ENCODE data around the gene GRAMD1B. TPM values are rescaled to one million over a fixed set of nuclear protein-coding genes. Genes with fewer than 3 reads are reported as not detected.

The GRAMD1B gene
- total and polyA plus RNA-seq, 5 donors from 2014 or later = 1.7 to 10.8 (median 5.3) TPM

GRCh38 chr11:123630126-123630608 is 200.1 kb downstream of the GRAMD1B start:
- Mint-ChIP-seq H3K27ac (no peak overlapping the region), H3K4me3 (no peak overlapping the region), H3K36me3 (no peaks in the 10 kb centered on the region), H3K27me3 (peaks cover 5% of the 10 kb centered on the region), H3K9me3 (peaks cover 0 to 3% (median 0%) of the 10 kb centered on the region in 7 donors), H3K4me1 (peaks cover 0 to 4% (median 0%) of the 10 kb centered on the region in 4 donors)
- no peaks in the 10 kb centered on the region for H3K36me3 ChIP-seq (ENCODE audit: control insufficient read depth, insufficient read depth, low read length)
- no peak overlapping the region for H3K27ac ChIP-seq (ENCODE audit: insufficient read depth, low read length, poor library complexity, severe bottlenecking)
- H3K9me3 ChIP-seq (ENCODE audit: control insufficient read depth in 2 of 2, low read length in 2 of 2) = no peaks in the 10 kb centered on the region
- ATAC-seq (ENCODE audit: low read depth in 2 of 2) (no peak), DNase-seq (no peak)
- no peaks in the 10 kb centered on the region for H3K4me1 ChIP-seq (ENCODE audit: control insufficient read depth, insufficient read depth, low read length, poor library complexity, severe bottlenecking)
- H3K4me3 ChIP-seq (ENCODE audit: low read depth, low read length) = no peak overlapping the region
- no peaks in the 10 kb centered on the region for H3K27me3 ChIP-seq (ENCODE audit: control insufficient read depth, insufficient read depth, low read length)

- H3K9me3 ChIP-seq (ENCODE audit: control insufficient read depth in 2 of 2, low read length in 2 of 2) = no peaks in the 10 kb centered on the region
- DNase-seq (no peak), ATAC-seq (ENCODE audit: low read depth in 2 of 2) (no peak)
- Mint-ChIP-seq H3K27me3 (peaks cover 32% of the 10 kb centered on the region), H3K4me1 (peaks cover 0 to 3% (median 0%) of the 10 kb centered on the region in 4 donors), H3K27ac (no peak overlapping the region), H3K36me3 (no peaks in the 10 kb centered on the region), H3K4me3 (no peak overlapping the region), H3K9me3 (no peaks in the 10 kb centered on the region)
- H3K27me3 ChIP-seq (ENCODE audit: control insufficient read depth, insufficient read depth, low read length) = no peaks in the 10 kb centered on the region
- no peak overlapping the region for H3K4me3 ChIP-seq (ENCODE audit: low read depth, low read length)
- H3K36me3 ChIP-seq (ENCODE audit: control insufficient read depth, insufficient read depth, low read length) = no peaks in the 10 kb centered on the region
- no peak overlapping the region for H3K27ac ChIP-seq (ENCODE audit: insufficient read depth, low read length, poor library complexity, severe bottlenecking)
- H3K4me1 ChIP-seq (ENCODE audit: control insufficient read depth, insufficient read depth, low read length, poor library complexity, severe bottlenecking) = no peaks in the 10 kb centered on the region
Measured at GRCh38 chr11:123640029-123640428, 210.0 kb downstream of the GRAMD1B start.

DNA sequence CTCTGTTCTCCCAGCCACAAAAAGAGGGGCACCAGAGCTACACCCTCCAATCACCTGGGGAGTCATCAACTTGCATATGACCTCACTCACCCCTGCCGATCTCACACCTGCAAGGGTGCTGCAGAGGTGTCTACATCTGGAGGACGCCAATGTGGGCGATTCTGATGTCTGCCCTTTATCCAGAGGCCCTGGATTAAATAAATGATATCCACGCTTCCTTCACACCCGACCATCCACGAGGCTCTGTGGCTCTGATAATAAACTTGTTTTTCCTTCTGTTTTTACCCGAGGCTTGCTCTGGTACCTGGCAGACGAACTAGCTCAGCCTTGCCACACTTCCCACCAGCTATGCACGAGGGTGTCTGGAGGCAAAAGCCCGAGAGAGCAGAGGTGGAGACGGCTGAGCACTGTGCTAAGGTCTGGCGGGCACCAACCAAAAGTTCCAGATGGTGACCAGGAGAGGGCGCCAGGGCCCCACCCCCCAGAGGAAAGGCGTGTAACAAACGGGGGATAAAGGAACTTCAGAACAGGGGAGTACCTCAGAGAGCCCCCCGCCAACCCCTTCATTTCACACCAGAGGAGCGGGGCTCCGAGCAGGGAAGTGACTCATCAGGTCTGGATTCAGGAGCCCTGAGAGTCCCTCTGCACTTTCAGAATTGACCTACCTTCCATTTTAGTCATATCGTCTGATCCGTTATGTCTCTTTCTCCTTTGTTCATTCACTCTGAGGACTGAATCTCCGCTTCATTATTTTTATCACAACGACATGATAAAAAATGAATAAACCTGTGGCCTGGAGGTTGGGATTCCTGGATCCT is 210.8 kb downstream of the GRAMD1B start:
- peaks cover 31% of the 10 kb centered on the region for H3K27me3 Mint-ChIP-seq
- Histone ChIP-seq H3K27me3 (ENCODE audit: control insufficient read depth, insufficient read depth, low read length) (no peaks in the 10 kb centered on the region), H3K4me1 (ENCODE audit: control insufficient read depth, insufficient read depth, low read length, poor library complexity, severe bottlenecking) (no peaks in the 10 kb centered on the region), H3K36me3 (ENCODE audit: control insufficient read depth, insufficient read depth, low read length) (no peaks in the 10 kb centered on the region), H3K4me3 (ENCODE audit: low read depth, low read length) (no peak overlapping the region), H3K27ac (ENCODE audit: insufficient read depth, low read length, poor library complexity, severe bottlenecking) (no peak overlapping the region), H3K9me3 (ENCODE audit: control insufficient read depth in 2 of 2, low read length in 2 of 2) (no peaks in the 10 kb centered on the region)
- DNase-seq (peak; percentile 6 to 50 (median 44)), ATAC-seq (ENCODE audit: low read depth in 2 of 2) (peak; percentile 48 to 60)
- H3K27ac Mint-ChIP-seq = peak overlapping the region in 1 of 3 donors; percentile 6
- H3K36me3 Mint-ChIP-seq = no peaks in the 10 kb centered on the region
- H3K9me3 Mint-ChIP-seq = no peaks in the 10 kb centered on the region
- H3K4me3 Mint-ChIP-seq = no peak overlapping the region
- H3K4me1 Mint-ChIP-seq = peaks cover 0 to 3% (median 0%) of the 10 kb centered on the region in 4 donors

DNA sequence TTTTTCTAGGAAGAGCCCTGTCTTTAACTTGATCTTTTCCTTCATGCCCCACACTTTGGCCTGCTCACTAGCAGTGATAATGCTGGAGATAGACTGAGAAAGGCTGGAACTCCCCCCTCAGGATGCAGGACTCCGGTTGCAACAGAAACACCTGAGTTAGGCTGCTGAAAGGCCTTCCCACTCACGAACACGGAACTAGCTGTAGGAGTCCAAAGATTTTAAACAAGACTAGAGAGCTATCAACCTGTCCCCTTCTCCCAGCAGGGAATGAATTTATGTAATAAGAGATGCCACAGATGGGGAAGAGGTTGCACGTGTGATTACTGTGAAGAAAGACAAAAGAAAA is 211.4 kb downstream of the GRAMD1B start:
- Histone ChIP-seq H3K4me1 (ENCODE audit: control insufficient read depth, insufficient read depth, low read length, poor library complexity, severe bottlenecking) (no peaks in the 10 kb centered on the region), H3K36me3 (ENCODE audit: control insufficient read depth, insufficient read depth, low read length) (no peaks in the 10 kb centered on the region), H3K27me3 (ENCODE audit: control insufficient read depth, insufficient read depth, low read length) (no peaks in the 10 kb centered on the region), H3K4me3 (ENCODE audit: low read depth, low read length) (no peak overlapping the region), H3K9me3 (ENCODE audit: control insufficient read depth in 2 of 2, low read length in 2 of 2) (no peaks in the 10 kb centered on the region), H3K27ac (ENCODE audit: insufficient read depth, low read length, poor library complexity, severe bottlenecking) (no peak overlapping the region)
- no peak for ATAC-seq (ENCODE audit: low read depth in 2 of 2)
- Mint-ChIP-seq H3K27ac (peak overlapping the region in 2 of 3 donors; percentile 6 to 54), H3K27me3 (peaks cover 31% of the 10 kb centered on the region), H3K4me3 (no peak overlapping the region), H3K9me3 (no peaks in the 10 kb centered on the region), H3K4me1 (peaks cover 0 to 3% (median 0%) of the 10 kb centered on the region in 4 donors), H3K36me3 (no peaks in the 10 kb centered on the region)
- DNase-seq = no peak

GRCh38 chr11:123642435-123642834 is 212.4 kb downstream of the GRAMD1B start:
- Histone ChIP-seq H3K27me3 (ENCODE audit: control insufficient read depth, insufficient read depth, low read length) (no peaks in the 10 kb centered on the region), H3K4me3 (ENCODE audit: low read depth, low read length) (no peak overlapping the region), H3K4me1 (ENCODE audit: control insufficient read depth, insufficient read depth, low read length, poor library complexity, severe bottlenecking) (no peaks in the 10 kb centered on the region), H3K36me3 (ENCODE audit: control insufficient read depth, insufficient read depth, low read length) (no peaks in the 10 kb centered on the region), H3K27ac (ENCODE audit: insufficient read depth, low read length, poor library complexity, severe bottlenecking) (no peak overlapping the region), H3K9me3 (ENCODE audit: control insufficient read depth in 2 of 2, low read length in 2 of 2) (no peaks in the 10 kb centered on the region)
- ATAC-seq (ENCODE audit: low read depth in 2 of 2) (no peak), DNase-seq (no peak)
- peaks cover 21% of the 10 kb centered on the region for H3K27me3 Mint-ChIP-seq
- H3K4me1 Mint-ChIP-seq = peaks cover 0 to 3% (median 0%) of the 10 kb centered on the region in 4 donors
- H3K36me3 Mint-ChIP-seq = no peaks in the 10 kb centered on the region
- H3K9me3 Mint-ChIP-seq = no peaks in the 10 kb centered on the region
- no peak overlapping the region for H3K27ac Mint-ChIP-seq
- H3K4me3 Mint-ChIP-seq = no peak overlapping the region

GRCh38 chr11:123645286-123645975 is 215.4 kb downstream of the GRAMD1B start:
- Mint-ChIP-seq H3K4me3 (no peak overlapping the region), H3K9me3 (no peaks in the 10 kb centered on the region), H3K4me1 (peaks cover 0 to 3% (median 0%) of the 10 kb centered on the region in 4 donors), H3K27me3 (peaks cover 14% of the 10 kb centered on the region), H3K36me3 (no peaks in the 10 kb centered on the region), H3K27ac (no peak overlapping the region)
- Histone ChIP-seq H3K27me3 (ENCODE audit: control insufficient read depth, insufficient read depth, low read length) (peaks cover 1% of the 10 kb centered on the region), H3K27ac (ENCODE audit: insufficient read depth, low read length, poor library complexity, severe bottlenecking) (no peak overlapping the region), H3K36me3 (ENCODE audit: control insufficient read depth, insufficient read depth, low read length) (no peaks in the 10 kb centered on the region), H3K4me3 (ENCODE audit: low read depth, low read length) (no peak overlapping the region), H3K4me1 (ENCODE audit: control insufficient read depth, insufficient read depth, low read length, poor library complexity, severe bottlenecking) (no peaks in the 10 kb centered on the region), H3K9me3 (ENCODE audit: control insufficient read depth in 2 of 2, low read length in 2 of 2) (no peaks in the 10 kb centered on the region)
- ATAC-seq (ENCODE audit: low read depth in 2 of 2) (no peak), DNase-seq (no peak)

DNA sequence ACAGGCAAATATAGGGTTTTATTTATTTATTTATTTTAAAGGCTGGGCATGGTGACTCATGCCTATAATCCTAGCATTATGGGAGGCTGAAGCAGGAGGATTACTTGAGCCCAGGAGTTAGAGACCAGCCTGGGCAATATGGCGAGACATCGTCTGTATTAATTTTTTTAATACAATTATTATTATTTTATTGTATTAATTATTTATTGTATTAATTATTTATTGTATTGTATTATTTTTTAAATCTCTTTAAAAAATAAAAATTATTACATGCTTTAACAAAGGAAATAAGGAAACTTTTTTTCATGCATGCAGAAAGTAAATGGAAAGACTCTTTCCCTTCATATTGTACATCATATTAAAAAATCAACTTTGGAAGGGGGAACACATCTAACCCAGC is 220.8 kb downstream of the GRAMD1B start:
- DNase-seq (no peak), ATAC-seq (ENCODE audit: low read depth in 2 of 2) (no peak)
- H3K4me3 ChIP-seq (ENCODE audit: low read depth, low read length) = no peak overlapping the region
- H3K36me3 ChIP-seq (ENCODE audit: control insufficient read depth, insufficient read depth, low read length) = no peaks in the 10 kb centered on the region
- Mint-ChIP-seq H3K36me3 (no peaks in the 10 kb centered on the region), H3K4me1 (peaks cover 4 to 12% (median 5%) of the 10 kb centered on the region in 4 donors), H3K27ac (no peak overlapping the region), H3K4me3 (no peak overlapping the region), H3K9me3 (no peaks in the 10 kb centered on the region), H3K27me3 (peaks cover 52% of the 10 kb centered on the region)
- H3K27ac ChIP-seq (ENCODE audit: insufficient read depth, low read length, poor library complexity, severe bottlenecking) = no peak overlapping the region
- no peaks in the 10 kb centered on the region for H3K9me3 ChIP-seq (ENCODE audit: control insufficient read depth in 2 of 2, low read length in 2 of 2)
- peaks cover 14% of the 10 kb centered on the region for H3K4me1 ChIP-seq (ENCODE audit: control insufficient read depth, insufficient read depth, low read length, poor library complexity, severe bottlenecking)
- peaks cover 20% of the 10 kb centered on the region for H3K27me3 ChIP-seq (ENCODE audit: control insufficient read depth, insufficient read depth, low read length)
